HepG2 (cell line): Measurements from ENCODE around the gene RREB1. TPM values are rescaled to one million over a fixed set of nuclear protein-coding genes. Genes with fewer than 3 reads are reported as not detected.
A peak's percentile ranks its signal among the peaks of the same experiment; 100 is the strongest.

Source experiments
- CENPBD1 ChIP-seq: sonication (generic); formaldehyde crosslinking; IDR thresholded peaks from 2 replicates; pipeline ENCODE4 v1.8.0; 2022; ENCODE audit warnings: missing genetic modification reagents, low read depth, mild to moderate bottlenecking, borderline replicate concordance
- CREB3 ChIP-seq: sonication (generic); formaldehyde crosslinking; IDR thresholded peaks from 2 replicates; pipeline ENCODE4 v1.5.0; 2020; ENCODE audit warnings: missing genetic modification reagents
- ERF ChIP-seq: IDR thresholded peaks from 2 replicates; pipeline ENCODE4 v1.6.1; 2018; ENCODE audit warnings: missing biosample characterization, missing genetic modification reagents
- GATAD1 ChIP-seq: IDR thresholded peaks from 2 replicates; pipeline ENCODE4 v1.6.1; 2016; ENCODE audit warnings: missing genetic modification reagents, missing compliant biosample characterization
- JUNB ChIP-seq: sonication (generic); formaldehyde crosslinking; IDR thresholded peaks from 2 replicates; pipeline ENCODE4 v1.8.0; 2022; ENCODE audit warnings: missing genetic modification reagents, mild to moderate bottlenecking, borderline replicate concordance
- MAFG ChIP-seq: sonication (generic); formaldehyde crosslinking; IDR thresholded peaks from 2 replicates; pipeline ENCODE4 v1.5.1; 2020; ENCODE audit warnings: mild to moderate bottlenecking, missing genetic modification reagents
- NCOA1 ChIP-seq: sonication (generic); formaldehyde crosslinking; IDR thresholded peaks from 2 replicates; pipeline ENCODE4 v1.9.0; 2021; ENCODE audit warnings: missing genetic modification reagents
- NFKBIZ ChIP-seq: IDR thresholded peaks from 2 replicates; pipeline ENCODE4 v1.6.1; 2018; ENCODE audit warnings: missing genetic modification reagents, missing compliant biosample characterization
- NR3C1 ChIP-seq: sonication (generic); formaldehyde crosslinking; IDR thresholded peaks from 2 replicates; pipeline ENCODE4 v1.4.0; 2020; ENCODE audit warnings: missing genetic modification reagents
- NRL ChIP-seq: sonication (generic); formaldehyde crosslinking; IDR thresholded peaks from 2 replicates; pipeline ENCODE4 v1.5.0; 2020; ENCODE audit warnings: missing genetic modification reagents, mild to moderate bottlenecking, moderate library complexity, borderline replicate concordance
- PAXIP1 ChIP-seq: sonication (generic); formaldehyde crosslinking; conservative IDR thresholded peaks from 2 replicates; pipeline ENCODE4 v1.4.0; 2020; ENCODE audit warnings: mild to moderate bottlenecking, missing genetic modification reagents, moderate library complexity
- PTBP1 ChIP-seq: fragments of 200-400 bp; formaldehyde crosslinking; IDR thresholded peaks from 2 replicates; pipeline ENCODE4 v1.6.1; 2018; ENCODE audit warnings: low read length, low read depth; ENCODE audit not compliant: poor library complexity, severe bottlenecking
- SMARCC2 ChIP-seq: fragments of 450-650 bp; IDR thresholded peaks from 2 replicates; pipeline ENCODE4 v1.6.1; 2017; ENCODE audit warnings: antibody characterized with exemption, mild to moderate bottlenecking
- SUZ12 ChIP-seq: fragments of 150-350 bp; IDR thresholded peaks from 2 replicates; pipeline ENCODE4 v1.6.1; 2014; ENCODE audit warnings: low read depth, low read length
- TCF7L2 ChIP-seq: IDR thresholded peaks from 2 replicates; pipeline ENCODE4 v1.6.1; 2011; ENCODE audit warnings: mild to moderate bottlenecking, low read depth, low read length, moderate library complexity
- ZBTB49 ChIP-seq: sonication (generic); formaldehyde crosslinking; IDR thresholded peaks from 2 replicates; pipeline ENCODE4 v1.4.0; 2020; ENCODE audit warnings: missing genetic modification reagents, borderline replicate concordance
- ZNF274 ChIP-seq: sonication (generic); formaldehyde crosslinking; IDR thresholded peaks from 2 replicates; pipeline ENCODE4 v1.5.1; 2020; ENCODE audit warnings: mild to moderate bottlenecking, missing genetic modification reagents
- ZNF562 ChIP-seq: sonication (generic); formaldehyde crosslinking; IDR thresholded peaks from 2 replicates; pipeline ENCODE4 v1.8.0; 2022; ENCODE audit warnings: missing genetic modification reagents, borderline replicate concordance
- ZNF577 ChIP-seq: sonication (generic); formaldehyde crosslinking; IDR thresholded peaks from 2 replicates; pipeline ENCODE4 v1.4.0; 2020; ENCODE audit warnings: mild to moderate bottlenecking, low read depth, missing genetic modification reagents, borderline replicate concordance
- ZNF619 ChIP-seq: sonication (generic); formaldehyde crosslinking; IDR thresholded peaks from 2 replicates; pipeline ENCODE4 v1.4.0; 2020; ENCODE audit warnings: mild to moderate bottlenecking, missing genetic modification reagents
- ZNF749 ChIP-seq: sonication (generic); formaldehyde crosslinking; IDR thresholded peaks from 2 replicates; pipeline ENCODE4 v1.8.0; 2022; ENCODE audit warnings: mild to moderate bottlenecking, missing genetic modification reagents, moderate library complexity, borderline replicate concordance
- polyA plus RNA-seq, 8 experiments: library from polyadenylated mRNA; depleted of rRNA in 3 of 8; stranded (reverse) in 7 of 8; unstranded in 1 of 8; fragments of >200 nt; fragmentation: Illumina TruSeq in 4 of 8; extraction: Trizol in 4 of 8; gene quantifications; 2 replicates each; pipeline versions ENCODE4 v1.2.1 to v1.2.3, GENCODE V29; 2011 to 2016; ENCODE audit warnings: low read depth in 4 of 8, missing spikeins in 1 of 8, mixed read lengths in 1 of 8; ENCODE audit not compliant: insufficient read depth in 1 of 8
- total RNA-seq, 5 experiments: library from RNA; depleted of rRNA; stranded (reverse); fragments of >200 nt; fragmentation: Illumina TruSeq; extraction: Trizol; gene quantifications; 2 replicates each; pipeline ENCODE4 v1.2.3, GENCODE V29; 2016; ENCODE audit warnings: low read depth in 1 of 5

Gene RREB1
- total and polyA plus RNA-seq, 2 of the 13 experiments (the other 11 are each of a cell fraction or from before 2014, with no cell fraction given): 6.1 to 23.2 TPM

GRCh38 chr6:7270320-7271204 is 162.8 kb downstream of the RREB1 start (continued):
- TF ChIP-seq ZNF274 (CRISPR knock-in tag) (peak; percentile 20; the same call in 1 of the 2 replicates), CREB3 (CRISPR knock-in tag) (no peak), NCOA1 (CRISPR knock-in tag) (no peak; the same call in 1 of the 2 replicates), PTBP1 (no peak), ZBTB49 (CRISPR knock-in tag) (no peak), ZNF577 (no peak), TCF7L2 (no peak), GATAD1 (0 out of 2 replicates have a peak, but pooled peaks have one; percentile 28), PAXIP1 (peak; percentile 97), ZNF749 (CRISPR knock-in tag) (no peak), NFKBIZ (CRISPR knock-in tag) (no peak; the same call in 1 of the 2 replicates), NR3C1 (CRISPR knock-in tag) (no peak), ERF (CRISPR knock-in tag) (0 out of 2 replicates have a peak, but pooled peaks have one; percentile 18), SUZ12 (no peak), ZNF619 (CRISPR knock-in tag) (no peak), ZNF562 (CRISPR knock-in tag) (no peak), CENPBD1 (CRISPR knock-in tag) (no peak), MAFG (CRISPR knock-in tag) (no peak), SMARCC2 (no peak), JUNB (CRISPR knock-in tag) (no peak), NRL (CRISPR knock-in tag) (no peak)
